Fibroblast of lung (primary cell): ENCODE results near the gene SEC23IP. TPM values are rescaled to one million over a fixed set of nuclear protein-coding genes. Genes with fewer than 3 reads are reported as not detected.

ENCODE experiments used
- DNase-seq, 2 donors: peaks; one replicate each; pipeline versions ENCODE4 v3.0.0 to v3.0.0-alpha.2; 2010; ENCODE audit warnings: low read depth in 2 of 2
- H2AFZ ChIP-seq: 2 replicates; pipeline ENCODE4 v1.5.1; 2012; ENCODE audit warnings: low read length, control low read depth, inconsistent platforms
- H3K27ac ChIP-seq: 2 replicates; pipeline ENCODE4 v1.5.1; 2011; ENCODE audit warnings: low read length, control low read depth; ENCODE audit not compliant: insufficient read depth
- H3K27me3 ChIP-seq: 2 replicates; pipeline ENCODE4 v1.5.1; 2011; ENCODE audit warnings: mild to moderate bottlenecking, low read length; ENCODE audit not compliant: control insufficient read depth, insufficient read depth
- H3K36me3 ChIP-seq: 2 replicates; pipeline ENCODE4 v1.5.1; 2011; ENCODE audit warnings: low read length; ENCODE audit not compliant: control insufficient read depth, insufficient read depth
- H3K4me1 ChIP-seq: 2 replicates; pipeline ENCODE4 v1.5.1; 2011; ENCODE audit warnings: low read length; ENCODE audit not compliant: control insufficient read depth, insufficient read depth; ENCODE audit errors: extremely low read depth
- H3K4me2 ChIP-seq: 2 replicates; pipeline ENCODE4 v1.5.1; 2011; ENCODE audit warnings: low read length, control low read depth; ENCODE audit not compliant: insufficient read depth; ENCODE audit errors: extremely low read depth
- H3K4me3 ChIP-seq, 4 experiments: fragments of 200-600 bp in 1 of 4; sonication (generic) in 1 of 4; replicated peaks in 1 of 4; 2 replicates each; pipeline ENCODE4 v1.5.1; 2011 to 2016; ENCODE audit warnings: low read length in 4 of 4, low read depth in 3 of 4, mild to moderate bottlenecking in 3 of 4, control low read depth in 2 of 4, inconsistent platforms in 1 of 4, mixed read lengths in 1 of 4; ENCODE audit not compliant: insufficient read depth in 1 of 4; ENCODE audit errors: control extremely low read depth in 1 of 4
- H3K79me2 ChIP-seq: 2 replicates; pipeline ENCODE4 v1.5.1; 2012; ENCODE audit warnings: mild to moderate bottlenecking, low read length, inconsistent platforms; ENCODE audit not compliant: control insufficient read depth, insufficient read depth
- H3K9ac ChIP-seq: 2 replicates; pipeline ENCODE4 v1.5.1; 2011; ENCODE audit warnings: mild to moderate bottlenecking, low read length, control low read depth; ENCODE audit not compliant: insufficient read depth
- H3K9me3 ChIP-seq: 2 replicates; pipeline ENCODE4 v1.5.1; 2012; ENCODE audit warnings: low read depth, low read length; ENCODE audit not compliant: control insufficient read depth, insufficient read depth
- H4K20me1 ChIP-seq: 2 replicates; pipeline ENCODE4 v1.5.1; 2011; ENCODE audit warnings: low read length; ENCODE audit not compliant: control insufficient read depth, insufficient read depth; ENCODE audit errors: extremely low read depth
- CTCF ChIP-seq, 2 donors: IDR thresholded peaks in 1 of 2; conservative IDR thresholded peaks in 1 of 2; 1 replicate in 1 of 2; 2 replicates in 1 of 2; pipeline ENCODE4 v1.5.1; 2011 to 2012; ENCODE audit warnings: low read length in 2 of 2, control low read depth in 1 of 2, inconsistent platforms in 1 of 2, low read depth in 1 of 2, mild to moderate bottlenecking in 1 of 2
- EZH2 ChIP-seq: IDR thresholded peaks from 2 replicates; pipeline ENCODE4 v1.5.1; 2012; ENCODE audit warnings: low read length, control low read depth, mild to moderate bottlenecking; ENCODE audit errors: missing control alignments
- polyA minus RNA-seq: library from RNA; depleted of rRNA, polyadenylated mRNA; stranded (reverse); fragments of >200 nt; gene quantifications from 2 replicates; pipeline ENCODE4 v1.2.3, GENCODE V29; 2011; ENCODE audit warnings: low replicate concordance
- polyA plus RNA-seq, 2 donors: library from polyadenylated mRNA; depleted of rRNA in 1 of 2; stranded (reverse) in 1 of 2; unstranded in 1 of 2; fragments of >200 nt; gene quantifications; 2 replicates each; pipeline ENCODE4 v1.2.1, GENCODE V29; 2011 to 2012; ENCODE audit warnings: missing spikeins in 1 of 2
- total RNA-seq: library from RNA; depleted of rRNA; stranded (reverse); fragments of >200 nt; gene quantifications from 2 replicates; pipeline ENCODE4 v1.2.1, GENCODE V29; 2014

The SEC23IP gene
- 16.3 and 21.3 TPM in 2 replicates for total RNA-seq
- 47.1 and 51.6 TPM in 2 replicates for polyA plus RNA-seq
- 44.9 and 52.3 TPM in 2 replicates for polyA plus RNA-seq (2012)
- 59.8 and 72.0 TPM in 2 replicates for polyA minus RNA-seq

GRCh38 chr10:119892188-119893065 lies at the start of gene SEC23IP:
Gene SEC23IP (plus strand): TSS chr10:119892730. CDS start chr10:119892783, 53 bp downstream.
- H3K36me3 ChIP-seq: peaks cover 1% of the 10 kb centered on the region
- H4K20me1 ChIP-seq: peaks cover 6% of the 10 kb centered on the region
- H3K9ac ChIP-seq: peak within 1 kb of the TSS; percentile 90
- peak within 1 kb of the TSS; percentile 91 for H2AFZ ChIP-seq
- no peaks in the 10 kb centered on the region for H3K9me3 ChIP-seq
- peaks cover 41% of the 10 kb centered on the region for H3K79me2 ChIP-seq
- H3K4me3 ChIP-seq: peak within 1 kb of the TSS; percentile 74 to 99 (median 97)
- H3K27me3 ChIP-seq: no peaks in the 10 kb centered on the region
- H3K27ac ChIP-seq: peak within 1 kb of the TSS; percentile 94
- DNase-seq: peak; percentile 96
- peak within 1 kb of the TSS; percentile 93 for H3K4me2 ChIP-seq
- TF ChIP-seq EZH2: no peak
- TF ChIP-seq CTCF (conservative IDR thresholded peaks at IDR 0.05 in 1 of 2, IDR thresholded peaks at IDR 0.05 in 1 of 2; ENCODE audit: low read depth in 1 of 2, low read length in 2 of 2): no peak
- peaks cover 21% of the 10 kb centered on the region for H3K4me1 ChIP-seq

DNA sequence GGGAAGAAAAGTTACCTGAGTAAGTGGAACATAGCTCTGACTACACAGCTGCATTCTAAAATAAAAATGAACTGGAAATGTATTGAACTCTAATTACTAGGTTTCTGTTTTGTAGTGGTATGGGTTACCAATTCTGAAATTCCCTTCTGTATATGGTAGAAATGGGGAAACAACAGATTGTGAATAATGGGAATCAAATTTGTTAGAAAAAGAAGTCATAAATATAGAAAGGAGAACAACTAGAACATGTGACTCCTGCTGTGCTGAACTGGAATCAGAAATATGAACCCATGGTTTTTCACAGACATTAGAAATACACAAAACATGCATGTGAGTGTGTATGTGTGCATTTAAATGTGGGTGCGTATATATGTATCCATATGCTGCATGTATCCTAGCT lies 46.9 kb upstream of the SEC23IP start:
- Histone ChIP-seq H3K4me3 (no peak overlapping the region), H3K36me3 (peaks cover 9% of the 10 kb centered on the region), H4K20me1 (no peaks in the 10 kb centered on the region), H3K9me3 (no peaks in the 10 kb centered on the region), H3K4me2 (no peak overlapping the region), H3K9ac (no peak overlapping the region), H3K4me1 (peaks cover 4% of the 10 kb centered on the region), H3K79me2 (no peaks in the 10 kb centered on the region), H3K27ac (no peak overlapping the region), H3K27me3 (no peaks in the 10 kb centered on the region), H2AFZ (no peak overlapping the region)
- no peak for DNase-seq
- TF ChIP-seq CTCF (conservative IDR thresholded peaks at IDR 0.05 in 1 of 2, IDR thresholded peaks at IDR 0.05 in 1 of 2; ENCODE audit: low read depth in 1 of 2, low read length in 2 of 2) (no peak), EZH2 (no peak)

DNA sequence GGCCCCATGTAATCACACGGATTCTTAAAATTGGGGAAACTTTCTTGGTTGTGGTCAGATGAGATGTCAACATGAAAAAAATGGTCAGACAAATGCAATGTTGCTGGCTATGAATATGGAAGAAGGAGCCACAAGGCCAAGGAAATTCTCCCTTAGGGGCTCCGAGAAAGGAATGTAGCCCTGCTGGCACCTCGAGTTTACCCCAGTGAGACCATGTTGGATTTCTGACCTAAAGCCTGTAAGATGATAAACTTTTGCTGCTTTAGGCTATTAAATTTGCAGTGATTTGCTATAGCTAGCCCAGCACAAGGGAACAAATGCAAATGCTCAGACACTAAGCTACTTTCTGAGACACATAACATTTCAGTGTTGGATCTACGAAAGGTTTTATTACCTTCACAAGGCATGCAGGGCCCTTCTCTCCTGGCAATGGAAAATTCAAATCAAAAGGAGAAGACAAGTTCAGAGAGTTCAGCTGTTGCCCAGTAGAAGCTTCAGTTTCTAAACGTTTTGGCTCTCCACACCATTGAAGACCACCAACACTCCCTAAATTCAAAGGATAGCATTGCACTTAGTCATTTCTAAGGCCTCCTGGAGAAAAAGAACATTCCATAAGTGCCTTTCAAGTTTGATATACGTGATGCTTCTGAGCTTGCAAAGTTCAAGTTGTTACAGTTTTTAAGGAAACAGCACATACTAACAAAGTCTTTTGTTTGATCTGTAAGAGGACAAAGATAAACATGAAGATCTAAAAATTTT lies 43.3 kb upstream of the SEC23IP start:
- peak; percentile 20 to 91 for DNase-seq
- no peaks in the 10 kb centered on the region for H3K27me3 ChIP-seq
- no peaks in the 10 kb centered on the region for H3K79me2 ChIP-seq
- no peaks in the 10 kb centered on the region for H3K9me3 ChIP-seq
- H3K36me3 ChIP-seq: peaks cover 14% of the 10 kb centered on the region
- peak overlapping the region; percentile 46 for H3K4me2 ChIP-seq
- H2AFZ ChIP-seq: no peak overlapping the region
- no peak overlapping the region for H3K9ac ChIP-seq
- H4K20me1 ChIP-seq: no peaks in the 10 kb centered on the region
- TF ChIP-seq EZH2 (no peak), CTCF (conservative IDR thresholded peaks at IDR 0.05 in 1 of 2, IDR thresholded peaks at IDR 0.05 in 1 of 2; ENCODE audit: low read depth in 1 of 2, low read length in 2 of 2) (no peak)
- H3K4me1 ChIP-seq: peaks cover 4% of the 10 kb centered on the region
- peak overlapping the region; percentile 18 for H3K27ac ChIP-seq
- no peak overlapping the region for H3K4me3 ChIP-seq
